Esophagus muscularis mucosa (tissue), 4 donors: ENCODE measurements around the gene B3GALT4.

Experiments
- CTCF ChIP-seq, 3 experiments: fragments of 200-600 bp in 2 of 3; fragments of 450-650 bp in 1 of 3; sonication (generic) in 2 of 3; IDR thresholded peaks; one replicate each; pipeline ENCODE4 v1.5.1; 2017 to 2019; ENCODE audit warnings: antibody characterized with exemption in 3 of 3, mild to moderate bottlenecking in 2 of 3, moderate library complexity in 1 of 3
- EP300 ChIP-seq: sonication (generic); formaldehyde crosslinking; IDR thresholded peaks from one replicate; pipeline ENCODE4 v1.6.1; 2017; ENCODE audit warnings: antibody characterized with exemption
- POLR2AphosphoS5 ChIP-seq, 2 donors: sonication (generic); formaldehyde crosslinking; IDR thresholded peaks; one replicate each; pipeline ENCODE4 v1.6.1; 2017; ENCODE audit warnings: antibody characterized with exemption in 2 of 2

DNA sequence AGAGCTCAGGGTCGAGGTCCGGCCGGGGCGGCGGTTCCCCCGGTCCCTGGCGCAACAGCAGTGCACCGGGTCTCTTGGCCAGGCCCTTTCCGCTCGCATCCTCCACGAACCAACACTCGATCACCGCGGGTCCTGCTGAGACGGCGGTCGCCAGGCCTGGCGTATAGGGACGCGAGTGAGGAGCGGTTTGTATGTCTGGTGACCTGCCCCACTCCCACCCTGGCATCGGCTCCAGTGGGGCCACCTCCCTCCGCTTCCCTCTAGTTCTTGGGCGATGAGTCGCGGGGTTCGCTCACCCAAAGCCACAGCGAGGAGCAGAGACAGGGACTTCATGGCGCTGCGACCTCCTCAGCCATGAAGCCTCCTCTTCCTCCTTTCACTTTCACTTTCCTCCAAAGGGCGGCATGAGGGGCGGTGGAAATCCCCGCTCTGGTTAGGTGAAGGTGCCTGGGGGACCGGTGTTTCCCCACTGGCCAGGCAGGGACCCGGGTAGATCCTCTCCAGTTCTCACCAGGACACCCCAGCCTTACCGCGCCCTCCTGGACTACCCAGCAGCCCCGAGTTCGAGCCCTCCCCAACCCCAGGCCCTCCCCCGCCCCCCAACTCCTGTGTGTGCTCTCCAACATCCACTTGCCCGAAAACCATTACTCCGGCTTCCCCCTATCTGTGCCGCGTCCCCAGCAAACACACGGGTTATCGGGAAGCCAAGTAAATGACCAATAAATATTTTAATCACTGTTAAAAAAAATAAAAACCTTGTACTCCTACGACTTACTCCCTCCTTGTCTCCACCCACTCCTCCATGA, 37.0 kb downstream of the B3GALT4 start, which contains the start of gene TAPBP:
- TF ChIP-seq CTCF (IDR thresholded peaks at IDR 0.05): no peak
- peak; percentile 70 to 78 for TF ChIP-seq POLR2AphosphoS5 (IDR thresholded peaks at IDR 0.05)
- no peak for TF ChIP-seq EP300
